ENCODE data around the gene GALNT15. TPM values are rescaled to one million over a fixed set of nuclear protein-coding genes. Genes with fewer than 3 reads are reported as not detected.

Gene GALNT15
- total RNA-seq = 0.14 and 0.42 TPM in 2 replicates

GRCh38 chr3:16174389-16174788 lies at the start of gene GALNT15:
Gene GALNT15 (plus strand): TSS chr3:16174680. CDS start chr3:16175152, 472 bp downstream.

GRCh38 chr3:16264708-16265454 lies 90.4 kb downstream of the GALNT15 start, which contains the start of the genes DPH3 and OXNAD1:
Gene DPH3 (minus strand): TSS chr3:16264943. CDS start chr3:16264876, 67 bp downstream.
Gene OXNAD1 (plus strand): TSS chr3:16265212. CDS start chr3:16270953, 5,741 bp downstream.

Other genes starting within 250 kb of the GALNT15 start
- 9.5 and 10.0 TPM in 2 replicates for gene DPH3, start 90.3 kb downstream of the GALNT15 start, total RNA-seq
- gene OXNAD1, start 90.5 kb downstream of the GALNT15 start, total RNA-seq = 10.2 and 14.2 TPM in 2 replicates